Measurements from ENCODE around the gene SLC22A24.
"Not testable (repeated sequence)": the region's sequence is repeated elsewhere in the genome, so short reads cannot be mapped to it uniquely, and the experiment has no call there.

SLC22A24 gene, protein sequence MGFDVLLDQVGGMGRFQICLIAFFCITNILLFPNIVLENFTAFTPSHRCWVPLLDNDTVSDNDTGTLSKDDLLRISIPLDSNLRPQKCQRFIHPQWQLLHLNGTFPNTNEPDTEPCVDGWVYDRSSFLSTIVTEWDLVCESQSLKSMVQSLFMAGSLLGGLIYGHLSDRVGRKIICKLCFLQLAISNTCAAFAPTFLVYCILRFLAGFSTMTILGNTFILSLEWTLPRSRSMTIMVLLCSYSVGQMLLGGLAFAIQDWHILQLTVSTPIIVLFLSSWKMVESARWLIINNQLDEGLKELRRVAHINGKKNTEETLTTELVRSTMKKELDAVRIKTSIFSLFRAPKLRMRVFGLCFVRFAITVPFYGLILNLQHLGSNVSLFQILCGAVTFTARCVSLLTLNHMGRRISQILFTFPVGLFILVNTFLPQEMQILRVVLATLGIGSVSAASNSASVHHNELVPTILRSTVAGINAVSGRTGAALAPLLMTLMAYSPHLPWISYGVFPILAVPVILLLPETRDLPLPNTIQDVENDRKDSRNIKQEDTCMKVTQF

DNA sequence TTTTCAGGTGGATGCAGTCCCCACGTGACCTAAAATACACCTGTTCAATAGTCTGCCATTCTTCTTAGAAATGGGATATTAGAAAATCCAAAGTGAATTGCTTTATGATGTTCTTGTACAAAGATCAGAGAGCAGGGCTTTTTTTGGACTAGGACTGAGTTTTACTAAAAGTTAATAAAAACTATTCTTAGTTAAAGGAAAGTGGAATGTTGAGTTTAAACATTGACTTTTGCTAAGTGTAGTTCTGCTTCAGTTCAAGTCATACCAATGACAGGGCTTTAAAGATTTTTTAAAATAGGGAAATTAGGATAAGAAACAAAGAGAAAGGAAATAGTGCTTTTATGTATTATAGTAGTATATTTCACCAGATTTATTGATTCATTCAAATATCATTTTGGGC lies at the start of gene SLC22A24:
Gene SLC22A24, minus strand, starts transcription at position 101 of the 400 bp plus-strand sequence. CDS start 442 bp downstream, outside the sequence.
- no peak for DNase-seq

DNA sequence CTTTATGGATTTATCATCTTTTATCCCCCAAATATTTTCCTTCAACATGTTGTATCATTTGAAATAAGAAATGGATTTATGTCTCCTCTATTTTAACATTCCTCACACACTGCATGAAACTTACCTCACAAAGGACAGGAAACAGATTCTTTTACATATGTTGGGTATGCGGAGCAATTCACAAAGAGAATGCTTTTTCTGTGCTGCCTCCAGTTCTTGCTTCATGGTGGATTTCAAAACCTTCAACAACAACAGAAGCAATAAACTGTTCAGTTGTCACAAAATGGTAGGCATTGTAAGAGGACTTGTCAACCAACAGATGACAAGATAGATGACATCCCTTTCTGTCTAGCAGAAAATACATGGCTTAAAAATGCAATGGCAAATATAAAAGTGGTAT lies 36.5 kb upstream of the SLC22A24 start:
- no peak for DNase-seq

DNA sequence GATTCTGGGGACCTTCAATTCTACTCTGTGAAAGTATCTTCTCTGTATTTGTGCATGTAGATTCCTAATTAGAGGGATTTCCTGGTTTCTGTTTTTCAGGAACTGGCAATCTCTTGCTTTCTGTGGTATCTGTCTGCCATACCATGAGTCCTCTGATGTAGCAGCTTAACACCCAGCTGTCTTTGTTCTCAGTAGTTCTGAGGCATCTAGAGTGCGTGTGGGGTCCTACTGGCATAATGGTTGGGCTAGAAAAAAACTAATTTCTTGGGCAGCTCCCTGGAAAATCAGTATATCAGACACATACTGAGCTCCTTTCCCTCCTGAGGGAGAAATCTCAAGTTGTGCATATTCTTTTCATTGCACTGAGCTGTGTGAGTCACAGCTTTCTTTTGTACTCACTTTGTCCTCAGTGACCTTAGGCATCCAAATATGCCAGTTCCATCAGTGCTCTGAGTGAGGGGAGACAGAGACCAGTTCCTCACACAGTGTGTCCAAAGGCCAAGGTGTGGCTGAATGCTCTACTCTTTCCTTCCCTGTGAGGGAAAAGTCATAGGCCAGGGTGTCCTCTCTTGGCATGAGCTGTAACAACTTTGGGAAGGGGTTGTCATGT lies 35.5 kb upstream of the SLC22A24 start:
- no peak for DNase-seq

DNA sequence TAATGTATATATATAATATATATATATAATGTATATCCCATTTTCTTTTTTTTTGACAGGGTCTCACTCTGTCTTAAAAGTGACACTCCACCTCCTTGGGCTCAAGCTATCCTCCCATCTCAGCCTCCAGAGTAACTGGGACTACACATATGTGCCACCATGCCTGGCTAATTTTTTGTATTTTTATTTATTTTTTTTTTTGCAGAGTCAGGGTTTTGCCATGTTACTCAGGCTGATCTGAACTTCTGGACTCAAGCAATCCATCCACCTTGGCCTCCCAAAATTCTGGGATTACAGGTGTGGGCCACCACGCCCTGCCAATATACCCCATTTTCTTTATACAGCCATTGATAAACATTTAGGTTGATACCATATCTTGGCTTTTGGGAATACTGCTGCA lies 33.9 kb upstream of the SLC22A24 start:
- DNase-seq, result no peak

DNA sequence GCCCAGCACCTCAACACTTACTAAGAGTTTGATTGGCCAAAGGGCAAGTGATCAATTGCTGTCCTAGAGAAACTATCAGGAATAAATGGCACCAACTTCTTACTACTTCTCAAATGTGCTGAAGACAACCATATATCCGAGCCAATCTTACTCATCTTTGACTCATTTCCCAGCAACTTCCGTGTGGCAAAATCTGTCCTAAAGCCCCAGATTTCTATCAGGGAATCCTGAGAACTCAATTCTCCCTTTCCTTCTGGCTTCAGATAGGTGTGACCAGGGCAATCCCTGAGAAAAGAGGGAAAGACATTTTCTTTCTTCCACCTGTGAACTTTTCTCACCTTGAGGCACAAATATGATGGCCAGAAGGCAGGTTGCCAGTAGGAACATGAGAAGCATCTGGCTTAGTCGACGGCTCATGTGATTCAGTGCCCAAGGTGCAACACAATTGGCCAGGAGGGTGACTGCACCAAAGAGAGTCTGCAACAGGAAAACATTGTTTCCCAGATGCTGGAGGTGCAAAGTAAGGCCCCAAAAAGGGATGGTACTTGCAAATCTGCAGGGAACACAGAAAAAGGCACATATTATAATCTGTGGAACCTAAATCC lies 21.8 kb upstream of the SLC22A24 start:
- no peak for DNase-seq

DNA sequence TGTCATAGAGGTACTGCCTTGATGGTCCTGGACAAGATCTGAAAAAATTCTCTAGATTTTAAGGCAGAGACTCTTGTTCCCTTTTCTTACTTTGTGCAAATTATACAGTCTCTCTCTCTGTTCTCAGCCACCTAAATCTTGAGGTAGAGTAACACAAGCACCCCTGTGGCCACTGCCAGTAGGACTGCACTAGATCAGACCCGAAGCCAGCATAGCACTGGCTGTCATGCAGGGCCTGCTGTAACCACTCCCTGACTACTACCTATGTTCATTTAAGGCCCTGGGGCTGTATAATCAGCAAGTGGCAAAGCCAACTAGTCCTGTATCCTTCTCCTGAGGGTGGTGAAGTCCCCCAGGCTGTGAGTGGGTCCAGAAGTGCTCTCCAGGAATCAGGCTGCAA lies 11.8 kb upstream of the SLC22A24 start:
- DNase-seq, result no peak

DNA sequence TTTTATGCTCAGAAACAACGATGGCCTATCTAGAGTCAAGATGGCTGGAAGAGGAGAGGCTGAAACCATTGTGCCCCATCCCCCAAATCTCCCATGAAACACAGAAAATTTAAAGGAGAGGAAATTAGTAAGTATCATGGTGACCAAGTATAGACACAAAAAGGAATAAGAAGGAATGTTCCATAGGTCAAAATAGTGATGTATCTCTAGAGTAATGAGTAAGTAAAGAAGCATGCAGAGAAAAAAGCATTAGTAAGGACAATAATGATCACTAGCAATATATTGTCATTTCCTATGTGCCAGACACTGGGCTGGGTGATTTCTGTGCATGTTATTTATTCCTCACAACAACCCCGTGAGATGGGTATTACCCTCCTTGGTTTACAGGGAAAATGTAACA lies 2.6 kb upstream of the SLC22A24 start:
- no peak for DNase-seq

DNA sequence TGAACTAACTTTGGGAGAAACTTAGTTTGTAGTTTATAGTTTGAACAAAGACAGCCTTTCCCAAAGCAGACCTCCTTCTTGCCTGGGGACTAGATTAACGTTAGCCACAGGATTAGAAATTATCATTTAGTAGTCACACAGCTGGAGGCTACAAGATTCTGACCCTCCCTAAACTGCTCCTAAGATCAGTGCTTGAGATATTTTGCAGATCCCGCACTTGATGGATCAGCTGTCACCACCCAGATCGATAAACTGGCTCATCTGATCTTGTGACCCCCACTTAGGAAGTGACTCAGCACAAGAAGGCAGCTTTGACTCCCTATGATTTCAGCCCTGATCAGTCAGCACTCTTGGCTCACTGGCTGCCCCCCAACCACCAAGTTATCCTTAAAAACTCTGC lies 1.6 kb downstream of the SLC22A24 start:
- DNase-seq, result no peak

DNA sequence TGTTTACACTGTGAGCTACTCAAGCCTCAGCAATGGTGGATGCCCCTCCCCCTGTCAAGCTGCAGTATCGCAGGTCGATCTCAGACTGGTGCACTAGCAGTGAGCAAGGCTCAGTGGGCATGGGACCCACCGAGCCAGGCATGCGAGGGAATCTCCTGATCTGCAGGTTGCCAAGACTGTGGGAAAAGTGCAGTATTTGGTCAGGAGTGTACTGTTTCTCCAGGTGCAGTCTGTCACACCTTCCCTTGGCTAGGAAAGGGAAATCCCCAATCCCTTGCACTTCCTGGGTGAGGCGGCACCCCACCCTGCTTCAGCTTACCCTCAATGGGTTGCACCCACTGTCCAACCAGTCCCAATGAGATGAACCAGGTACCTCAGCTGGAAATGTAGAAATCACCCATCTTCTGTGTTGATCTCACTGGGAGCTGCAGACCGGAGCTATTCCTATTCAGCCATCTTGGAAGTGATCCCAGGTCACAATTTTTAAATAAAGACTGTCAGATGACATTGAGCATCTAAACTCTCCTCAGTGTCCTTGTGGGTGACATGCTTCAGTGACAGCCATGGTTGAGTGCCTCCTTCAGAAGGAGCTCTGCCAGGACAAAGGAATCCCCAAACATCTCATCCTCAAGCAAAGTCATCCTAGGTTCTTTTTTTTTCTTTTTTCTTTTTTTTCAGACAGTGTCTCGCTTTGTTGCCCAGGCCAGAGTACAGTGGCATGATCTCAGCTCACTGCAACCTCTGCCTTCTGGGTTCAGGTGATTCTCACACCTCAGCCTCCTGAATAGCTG lies 10.8 kb downstream of the SLC22A24 start:
- DNase-seq, result no peak

DNA sequence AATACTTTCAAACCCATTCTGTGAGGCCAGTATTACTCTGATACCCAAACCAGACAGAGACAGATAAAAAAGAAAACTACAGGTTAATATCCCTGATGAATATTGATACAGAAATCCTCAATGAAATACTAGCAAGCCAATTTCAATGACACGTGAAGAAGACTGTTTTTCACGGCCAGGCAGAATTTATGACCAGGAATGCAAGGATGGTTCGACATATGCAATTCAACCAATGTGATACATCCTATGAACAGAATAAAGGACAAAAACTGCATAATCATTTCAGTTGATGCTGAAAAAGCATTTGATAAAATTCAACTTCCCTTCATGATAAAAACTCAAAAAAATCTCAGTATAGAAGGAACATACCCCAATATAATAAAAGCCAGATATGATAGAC lies 44.5 kb downstream of the SLC22A24 start:
- DNase-seq, result no peak

DNA sequence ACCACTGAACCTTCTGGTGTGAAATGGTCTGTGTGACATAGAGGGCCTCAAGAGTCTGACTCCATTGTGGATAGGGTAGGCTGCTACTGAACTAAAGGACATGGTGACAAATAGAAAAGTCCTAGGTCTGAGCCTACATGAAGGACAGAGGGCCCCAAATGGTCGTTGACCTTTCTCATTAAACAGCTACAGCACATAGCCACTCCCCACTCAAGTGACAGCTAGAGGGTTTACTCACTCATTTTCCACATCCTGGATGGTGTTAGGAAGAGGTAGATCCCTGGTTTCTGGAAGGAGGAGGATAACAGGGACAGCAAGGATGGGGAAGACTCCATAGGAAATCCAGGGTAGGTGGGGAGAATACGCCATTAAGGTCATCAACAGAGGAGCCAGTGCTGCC lies 63.3 kb downstream of the SLC22A24 start:
- DNase-seq, result no peak

DNA sequence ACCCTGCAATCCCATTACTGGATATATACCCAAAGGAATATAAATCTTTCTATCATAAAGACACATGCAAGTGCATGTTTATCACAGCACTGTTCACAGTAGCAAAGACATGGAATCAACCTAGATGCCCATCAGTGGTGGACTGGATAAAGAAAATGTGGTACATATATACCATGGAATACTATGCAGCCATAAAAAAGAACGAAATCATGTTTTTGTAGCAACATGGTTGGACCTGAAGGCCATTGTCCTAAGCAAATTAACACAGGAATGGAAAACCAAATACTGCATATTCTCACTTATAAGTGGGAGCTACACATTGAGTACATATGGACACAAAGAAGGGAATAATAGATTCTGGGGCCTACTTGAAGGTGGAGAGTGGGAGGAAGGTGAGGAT lies 97.8 kb downstream of the SLC22A24 start:
- not testable (repeated sequence) for DNase-seq

DNA sequence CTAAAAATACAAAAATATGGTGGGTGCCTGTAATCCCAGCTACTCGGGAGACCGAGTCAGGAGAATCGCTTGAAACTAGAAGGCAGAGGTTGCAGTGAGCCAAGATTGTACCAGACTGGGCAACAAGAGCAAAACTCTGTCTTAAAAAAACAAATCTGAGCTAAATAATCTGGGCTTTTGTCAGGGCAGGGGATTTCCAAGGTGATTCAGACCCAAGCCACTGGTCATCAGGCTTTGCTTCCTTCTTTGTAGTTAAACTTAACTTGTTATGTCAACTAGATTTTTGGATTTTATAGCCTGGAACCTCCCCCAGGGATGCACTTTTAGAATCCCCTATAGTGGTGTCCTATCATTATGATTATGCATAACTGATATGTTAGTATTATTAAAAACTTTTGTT lies 101.4 kb downstream of the SLC22A24 start:
- DNase-seq, result no peak

DNA sequence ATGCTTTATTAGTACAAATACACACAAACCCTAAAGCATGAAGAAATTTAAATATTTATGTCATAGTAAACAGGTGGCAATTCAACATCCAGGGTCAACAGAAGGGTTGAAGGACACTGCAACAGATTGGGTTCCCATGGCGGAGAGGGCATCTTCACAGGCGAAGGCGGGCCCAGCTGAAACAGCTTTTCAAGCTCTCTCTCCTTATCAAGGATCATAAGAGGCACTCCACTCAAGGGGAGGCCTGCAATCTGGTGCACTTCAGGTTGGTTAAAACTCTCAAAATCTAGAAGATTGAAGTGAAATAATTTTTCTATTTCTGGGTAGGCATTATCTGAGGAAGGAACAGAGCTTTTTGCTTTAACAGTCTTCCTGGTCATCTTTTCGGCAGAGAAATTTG lies 111.6 kb downstream of the SLC22A24 start:
- DNase-seq, result no peak

Data from activated naive CD4-positive, alpha-beta T cell (primary cell).